Loucy (cell line): ENCODE data around the gene MUC16.

Source experiments
- H2AFZ ChIP-seq: fragments of 200-600 bp; sonication (generic); 2 replicates; pipeline ENCODE4 v1.6.0; 2016; ENCODE audit warnings: antibody characterized with exemption, mild to moderate bottlenecking, low read length, moderate library complexity
- H3F3A ChIP-seq: fragments of 200-600 bp; 2 replicates; pipeline ENCODE4 v1.6.0; 2016; ENCODE audit warnings: antibody characterized with exemption, low read depth, mild to moderate bottlenecking
- H3K27me3 ChIP-seq: fragments of 200-600 bp; sonication (generic); 2 replicates; pipeline ENCODE4 v1.6.1; 2014; ENCODE audit warnings: low read length, mild to moderate bottlenecking; ENCODE audit not compliant: insufficient read depth, poor library complexity, severe bottlenecking
- H3K36me3 ChIP-seq: fragments of 200-600 bp; sonication (generic); 2 replicates; pipeline ENCODE4 v1.6.1; 2016; ENCODE audit warnings: low read length; ENCODE audit not compliant: insufficient read depth
- H3K4me1 ChIP-seq: fragments of 200-600 bp; sonication (generic); 2 replicates; pipeline ENCODE4 v1.5.1; 2014; ENCODE audit warnings: low read length, mild to moderate bottlenecking; ENCODE audit not compliant: insufficient read depth, poor library complexity, severe bottlenecking
- H3K4me2 ChIP-seq: fragments of 200-600 bp; sonication (generic); 2 replicates; pipeline ENCODE4 v1.6.0; 2014; ENCODE audit warnings: antibody characterized with exemption, low read length, low read depth, mild to moderate bottlenecking; ENCODE audit not compliant: poor library complexity, severe bottlenecking
- H3K4me3 ChIP-seq: fragments of 200-600 bp; sonication (generic); 2 replicates; pipeline ENCODE4 v1.5.1; 2014; ENCODE audit warnings: low read length, mild to moderate bottlenecking, mixed read lengths; ENCODE audit not compliant: poor library complexity, severe bottlenecking
- H3K79me2 ChIP-seq: fragments of 200-600 bp; sonication (generic); 2 replicates; pipeline ENCODE4 v1.6.1; 2014; ENCODE audit warnings: low read length; ENCODE audit not compliant: insufficient read depth
- H3K9ac ChIP-seq: fragments of 200-600 bp; sonication (generic); 2 replicates; pipeline ENCODE4 v1.6.0; 2014; ENCODE audit warnings: mild to moderate bottlenecking, low read depth, low read length, moderate library complexity; ENCODE audit not compliant: poor library complexity, severe bottlenecking
- H3K9me2 ChIP-seq: fragments of 200-600 bp; sonication (generic); replicated peaks from 2 replicates; pipeline ENCODE4 v1.6.1; 2016; ENCODE audit warnings: low read depth, low read length, mixed read lengths
- H3K9me3 ChIP-seq: fragments of 200-600 bp; sonication (generic); 2 replicates; pipeline ENCODE4 v1.6.1; 2014; ENCODE audit warnings: mild to moderate bottlenecking, antibody characterized with exemption, low read length, low read depth; ENCODE audit not compliant: insufficient read depth
- H4K20me1 ChIP-seq: fragments of 200-600 bp; sonication (generic); 2 replicates; pipeline ENCODE4 v1.6.0; 2014; ENCODE audit warnings: antibody characterized with exemption, low read length, mild to moderate bottlenecking; ENCODE audit not compliant: insufficient read depth, poor library complexity, severe bottlenecking
- CTCF ChIP-seq: fragments of 200-600 bp; sonication (generic); conservative IDR thresholded peaks from 2 replicates; pipeline ENCODE4 v1.5.1; 2014; ENCODE audit warnings: mild to moderate bottlenecking, antibody characterized with exemption, low read length
- EZH2phosphoT487 ChIP-seq: fragments of 200-600 bp; IDR thresholded peaks from 2 replicates; pipeline ENCODE4 v1.6.1; 2018; ENCODE audit warnings: antibody characterized with exemption, mild to moderate bottlenecking, moderate library complexity, borderline replicate concordance

MUC16 gene

DNA sequence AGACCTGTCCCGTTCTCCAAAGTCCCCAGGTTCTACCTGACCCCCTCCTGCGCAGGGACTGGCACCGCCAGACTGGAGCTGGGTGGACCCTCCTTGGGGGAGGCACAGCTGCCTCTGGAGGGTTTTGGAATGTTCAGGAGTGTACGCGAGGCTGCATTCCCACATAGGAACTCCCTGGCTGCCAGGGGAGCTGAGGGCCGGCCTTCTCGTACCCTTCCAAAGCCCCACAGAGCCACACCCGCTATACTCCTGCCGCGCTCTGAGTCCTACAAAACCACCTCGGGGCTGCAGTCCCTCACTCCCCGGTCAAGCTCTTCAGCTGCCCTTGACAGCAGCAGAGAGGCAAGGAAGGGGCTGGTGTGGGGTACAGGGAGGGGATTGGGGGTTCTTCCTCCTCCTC, 484 bp upstream of the MUC16 start:
- no peaks in the 10 kb centered on the region for H3K36me3 ChIP-seq
- H3K4me2 ChIP-seq: no peak overlapping the region
- TF ChIP-seq CTCF: no peak
- TF ChIP-seq EZH2phosphoT487: no peak
- no peaks in the 10 kb centered on the region for H3F3A ChIP-seq
- no peaks in the 10 kb centered on the region for H3K27me3 ChIP-seq
- no peak overlapping the region for H2AFZ ChIP-seq
- H3K79me2 ChIP-seq: no peaks in the 10 kb centered on the region
- H4K20me1 ChIP-seq: no peaks in the 10 kb centered on the region
- H3K4me3 ChIP-seq: no peak overlapping the region
- no peaks in the 10 kb centered on the region for H3K9me2 ChIP-seq
- 0 out of 2 replicates have a peak, but pooled peaks cover 4% of the 10 kb centered on the region for H3K9me3 ChIP-seq
- no peak overlapping the region for H3K9ac ChIP-seq
- H3K4me1 ChIP-seq: no peaks in the 10 kb centered on the region

DNA sequence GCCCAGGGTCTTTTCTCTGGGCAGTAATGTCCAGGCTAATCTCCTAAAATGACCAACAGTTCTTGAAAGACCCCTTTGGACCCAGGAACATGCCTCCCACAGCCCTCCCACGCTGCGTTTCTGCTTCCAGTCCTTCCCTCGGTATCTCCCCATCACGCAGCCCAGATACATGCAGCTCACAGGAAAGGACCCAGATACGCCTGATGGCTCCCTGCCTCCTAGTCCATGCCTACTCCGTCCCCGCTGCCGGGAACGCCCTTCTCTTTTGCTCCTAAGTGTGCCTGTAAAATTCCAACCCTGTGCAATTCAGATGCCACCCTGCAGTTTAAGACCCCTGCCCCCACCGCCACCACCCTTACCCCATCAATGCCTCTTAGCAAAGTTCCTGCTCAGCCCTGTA, 778 bp downstream of the MUC16 start:
- H3K9me3 ChIP-seq: 0 out of 2 replicates have a peak, but pooled peaks cover 4% of the 10 kb centered on the region
- no peaks in the 10 kb centered on the region for H3K4me1 ChIP-seq
- H3K4me2 ChIP-seq: no peak overlapping the region
- H3K79me2 ChIP-seq: no peaks in the 10 kb centered on the region
- no peak overlapping the region for H3K9ac ChIP-seq
- H3K36me3 ChIP-seq: no peaks in the 10 kb centered on the region
- H3K27me3 ChIP-seq: no peaks in the 10 kb centered on the region
- H4K20me1 ChIP-seq: no peaks in the 10 kb centered on the region
- H2AFZ ChIP-seq: no peak overlapping the region
- H3K4me3 ChIP-seq: no peak overlapping the region
- TF ChIP-seq CTCF (no peak), EZH2phosphoT487 (no peak)
- no peaks in the 10 kb centered on the region for H3K9me2 ChIP-seq
- H3F3A ChIP-seq: no peaks in the 10 kb centered on the region

DNA sequence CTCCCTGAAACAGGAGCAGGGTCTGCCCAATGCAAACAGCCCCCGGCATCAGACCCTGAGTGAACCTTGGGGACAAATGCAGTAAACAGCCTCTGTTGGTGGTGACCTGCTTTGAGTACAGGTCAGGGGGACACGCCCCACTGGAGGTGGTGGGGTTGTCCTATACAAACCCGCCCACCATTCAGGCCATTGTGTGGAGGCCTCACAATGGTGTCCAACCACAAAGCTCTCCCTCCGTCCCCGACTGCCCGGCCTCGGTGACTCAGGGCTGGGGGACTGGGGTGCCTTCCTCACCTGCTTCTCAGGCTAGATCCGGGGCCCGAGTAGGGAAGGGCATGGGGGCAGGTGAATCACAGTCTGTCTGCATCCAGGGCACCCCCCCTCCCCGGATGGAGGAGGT, 1.5 kb downstream of the MUC16 start:
- H3K4me2 ChIP-seq: no peak overlapping the region
- H3K9me3 ChIP-seq: 0 out of 2 replicates have a peak, but pooled peaks cover 4% of the 10 kb centered on the region
- TF ChIP-seq EZH2phosphoT487 (no peak), CTCF (no peak)
- no peaks in the 10 kb centered on the region for H3K36me3 ChIP-seq
- no peak overlapping the region for H3K9ac ChIP-seq
- H3K9me2 ChIP-seq: no peaks in the 10 kb centered on the region
- no peaks in the 10 kb centered on the region for H3K27me3 ChIP-seq
- H3F3A ChIP-seq: no peaks in the 10 kb centered on the region
- H3K79me2 ChIP-seq: no peaks in the 10 kb centered on the region
- H2AFZ ChIP-seq: no peak overlapping the region
- H3K4me1 ChIP-seq: no peaks in the 10 kb centered on the region
- H3K4me3 ChIP-seq: no peak overlapping the region
- H4K20me1 ChIP-seq: no peaks in the 10 kb centered on the region
